ENCODE data around the gene URM1.

DNA sequence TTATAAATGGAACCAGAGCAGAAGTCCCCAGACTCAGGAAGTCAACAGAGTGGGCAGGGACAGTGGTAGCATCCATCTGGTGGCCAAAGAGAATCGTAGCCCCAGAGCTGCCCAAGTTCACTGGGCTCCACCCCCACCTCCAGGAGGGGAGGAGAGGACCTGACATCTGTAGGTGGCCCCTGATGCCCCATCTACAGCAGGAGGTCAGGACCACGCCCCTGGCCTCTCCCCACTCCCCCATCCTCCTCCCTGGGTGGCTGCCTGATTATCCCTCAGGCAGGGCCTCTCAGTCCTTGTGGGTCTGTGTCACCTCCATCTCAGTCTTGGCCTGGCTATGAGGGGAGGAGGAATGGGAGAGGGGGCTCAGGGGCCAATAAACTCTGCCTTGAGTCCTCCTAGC lies 10.3 kb upstream of the URM1 start:
- TF ChIP-seq RFX5 (IDR thresholded peaks at IDR 0.05), result no peak
- TF ChIP-seq BHLHE40 (IDR thresholded peaks at IDR 0.05; ENCODE audit: low read depth, low read length), result no peak
- TF ChIP-seq ESRRA (IDR thresholded peaks at IDR 0.05; ENCODE audit: borderline replicate concordance, low read length), result no peak
- no peak for TF ChIP-seq NFE2L2 (conservative IDR thresholded peaks at IDR 0.05; ENCODE audit: low read length)
- TF ChIP-seq, protein P1, sequence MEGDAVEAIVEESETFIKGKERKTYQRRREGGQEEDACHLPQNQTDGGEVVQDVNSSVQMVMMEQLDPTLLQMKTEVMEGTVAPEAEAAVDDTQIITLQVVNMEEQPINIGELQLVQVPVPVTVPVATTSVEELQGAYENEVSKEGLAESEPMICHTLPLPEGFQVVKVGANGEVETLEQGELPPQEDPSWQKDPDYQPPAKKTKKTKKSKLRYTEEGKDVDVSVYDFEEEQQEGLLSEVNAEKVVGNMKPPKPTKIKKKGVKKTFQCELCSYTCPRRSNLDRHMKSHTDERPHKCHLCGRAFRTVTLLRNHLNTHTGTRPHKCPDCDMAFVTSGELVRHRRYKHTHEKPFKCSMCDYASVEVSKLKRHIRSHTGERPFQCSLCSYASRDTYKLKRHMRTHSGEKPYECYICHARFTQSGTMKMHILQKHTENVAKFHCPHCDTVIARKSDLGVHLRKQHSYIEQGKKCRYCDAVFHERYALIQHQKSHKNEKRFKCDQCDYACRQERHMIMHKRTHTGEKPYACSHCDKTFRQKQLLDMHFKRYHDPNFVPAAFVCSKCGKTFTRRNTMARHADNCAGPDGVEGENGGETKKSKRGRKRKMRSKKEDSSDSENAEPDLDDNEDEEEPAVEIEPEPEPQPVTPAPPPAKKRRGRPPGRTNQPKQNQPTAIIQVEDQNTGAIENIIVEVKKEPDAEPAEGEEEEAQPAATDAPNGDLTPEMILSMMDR (IDR thresholded peaks at IDR 0.05), result no peak
- no peak for TF ChIP-seq POLR2A (IDR thresholded peaks at IDR 0.05; ENCODE audit: low read length)
- no peak for TF ChIP-seq SREBF2 (IDR thresholded peaks at IDR 0.05)
- TF ChIP-seq ZNF302 (CRISPR knock-in tag; IDR thresholded peaks at IDR 0.05), result no peak
- TF ChIP-seq BCL3 (IDR thresholded peaks at IDR 0.05), result no peak
- TF ChIP-seq HDAC2 (IDR thresholded peaks at IDR 0.05), result no peak

All from A549 (cell line).